Breast epithelium (tissue), 4 donors: Measurements from ENCODE around the gene RABGAP1L. TPM values are rescaled to one million over a fixed set of nuclear protein-coding genes. Genes with fewer than 3 reads are reported as not detected.

Experiments used
- DNase-seq, 2 donors: peaks; one replicate each; pipeline ENCODE4 v3.0.0-alpha.2; 2019; ENCODE audit warnings: low spot score in 2 of 2
- H3K27ac ChIP-seq, 2 donors: fragments of 200-600 bp; sonication (generic) in 1 of 2; one replicate each; pipeline ENCODE4 v1.5.1; 2016 to 2019; ENCODE audit warnings: mild to moderate bottlenecking in 1 of 2
- H3K27me3 ChIP-seq, 2 donors: fragments of 200-600 bp; sonication (generic) in 1 of 2; one replicate each; pipeline versions ENCODE4 v1.5.1 to v1.6.0; 2017 to 2019; ENCODE audit warnings: control low read depth in 1 of 2, mild to moderate bottlenecking in 1 of 2
- H3K36me3 ChIP-seq: fragments of 200-600 bp; one replicate; pipeline ENCODE4 v1.5.1; 2019
- H3K4me1 ChIP-seq, 2 donors: fragments of 200-600 bp; sonication (generic); one replicate each; pipeline ENCODE4 v1.5.1; 2016 to 2019; ENCODE audit warnings: control low read depth in 1 of 2
- H3K4me3 ChIP-seq, 3 donors: fragments of 200-600 bp; sonication (generic); 1 replicate in 2 of 3; 2 replicates in 1 of 3; pipeline ENCODE4 v1.5.1; 2016 to 2019; ENCODE audit warnings: mild to moderate bottlenecking in 3 of 3, moderate library complexity in 2 of 3
- H3K9me3 ChIP-seq, 2 donors: fragments of 200-600 bp; sonication (generic) in 1 of 2; one replicate each; pipeline ENCODE4 v1.5.1; 2016 to 2019; ENCODE audit warnings: control low read depth in 1 of 2
- CTCF ChIP-seq, 3 donors: fragments of 450-650 bp; IDR thresholded peaks; one replicate each; pipeline ENCODE4 v1.5.1; 2016 to 2017; ENCODE audit warnings: antibody characterized with exemption in 3 of 3, mild to moderate bottlenecking in 3 of 3, moderate library complexity in 3 of 3
- POLR2A ChIP-seq: fragments of 450-650 bp; IDR thresholded peaks from one replicate; pipeline ENCODE4 v1.6.1; 2016; ENCODE audit warnings: antibody characterized with exemption, mild to moderate bottlenecking, moderate library complexity
- POLR2AphosphoS5 ChIP-seq, 3 donors: sonication (generic); formaldehyde crosslinking; IDR thresholded peaks; one replicate each; pipeline ENCODE4 v1.6.1; 2017; ENCODE audit warnings: antibody characterized with exemption in 3 of 3
- intact Hi-C: fragments of 100-400 bp; cut with DNase I; formaldehyde crosslinking; loops from one replicate; pipeline ENCODE4 v1.15.1; 2023; ENCODE audit warnings: low total_unique reads
- total RNA-seq, 3 donors: library from RNA; depleted of rRNA; stranded (reverse); fragments of >200 nt; gene quantifications; one replicate each; pipeline ENCODE4 v1.1.0, GENCODE V29; 2016

RABGAP1L gene
- total RNA-seq, 3 donors from 2014 or later, result 41.3 to 83.7 (median 49.5) TPM

GRCh38 chr1:174828264-174828663, 668.9 kb downstream of the RABGAP1L start:
- DNase-seq, result no peak
- no peaks in the 10 kb centered on the region for H3K27me3 ChIP-seq
- TF ChIP-seq CTCF (IDR thresholded peaks at IDR 0.05) (no peak), POLR2A (no peak), POLR2AphosphoS5 (IDR thresholded peaks at IDR 0.05) (no peak)
- H3K4me1 ChIP-seq, result no peaks in the 10 kb centered on the region
- no peaks in the 10 kb centered on the region for H3K36me3 ChIP-seq
- H3K9me3 ChIP-seq, result no peaks in the 10 kb centered on the region
- intact Hi-C loops, result no loop called here
- no peak overlapping the region for H3K27ac ChIP-seq
- no peak overlapping the region for H3K4me3 ChIP-seq

GRCh38 chr1:174829990-174830389, 670.7 kb downstream of the RABGAP1L start:
- no peaks in the 10 kb centered on the region for H3K27me3 ChIP-seq
- H3K36me3 ChIP-seq, result no peaks in the 10 kb centered on the region
- no peak overlapping the region for H3K27ac ChIP-seq
- no peaks in the 10 kb centered on the region for H3K4me1 ChIP-seq
- DNase-seq, result no peak
- TF ChIP-seq CTCF (IDR thresholded peaks at IDR 0.05) (no peak), POLR2AphosphoS5 (IDR thresholded peaks at IDR 0.05) (no peak), POLR2A (no peak)
- H3K9me3 ChIP-seq, result no peaks in the 10 kb centered on the region
- H3K4me3 ChIP-seq, result no peak overlapping the region
- intact Hi-C loops, result no loop called here

- Histone ChIP-seq H3K4me3 (no peak overlapping the region), H3K9me3 (no peaks in the 10 kb centered on the region), H3K27me3 (no peaks in the 10 kb centered on the region), H3K27ac (no peak overlapping the region), H3K4me1 (no peaks in the 10 kb centered on the region), H3K36me3 (no peaks in the 10 kb centered on the region)
- no peak for DNase-seq
- intact Hi-C loops, result no loop called here
- TF ChIP-seq CTCF (IDR thresholded peaks at IDR 0.05), result no peak
- no peak for TF ChIP-seq POLR2A
- TF ChIP-seq POLR2AphosphoS5 (IDR thresholded peaks at IDR 0.05), result no peak
Observed at GRCh38 chr1:174836543-174836942, 677.2 kb downstream of the RABGAP1L start.

- Histone ChIP-seq H3K36me3 (no peaks in the 10 kb centered on the region), H3K27me3 (no peaks in the 10 kb centered on the region), H3K27ac (no peak overlapping the region), H3K4me3 (no peak overlapping the region), H3K9me3 (no peaks in the 10 kb centered on the region), H3K4me1 (no peaks in the 10 kb centered on the region)
- no peak for DNase-seq
- TF ChIP-seq POLR2A (no peak), CTCF (IDR thresholded peaks at IDR 0.05) (no peak), POLR2AphosphoS5 (IDR thresholded peaks at IDR 0.05) (no peak)
- intact Hi-C loops, result no loop called here
Observed at GRCh38 chr1:174837386-174837785, 678.1 kb downstream of the RABGAP1L start.

GRCh38 chr1:174839211-174839610, 679.9 kb downstream of the RABGAP1L start:
- Histone ChIP-seq H3K4me1 (no peaks in the 10 kb centered on the region), H3K27ac (no peak overlapping the region), H3K4me3 (no peak overlapping the region), H3K27me3 (no peaks in the 10 kb centered on the region), H3K9me3 (no peaks in the 10 kb centered on the region), H3K36me3 (no peaks in the 10 kb centered on the region)
- no peak for DNase-seq
- intact Hi-C loops, result no loop called here
- TF ChIP-seq CTCF (IDR thresholded peaks at IDR 0.05) (no peak), POLR2A (no peak), POLR2AphosphoS5 (IDR thresholded peaks at IDR 0.05) (no peak)
